Measurements from ENCODE around the gene TBX21.

- no peak for TF ChIP-seq CTCF (conservative IDR thresholded peaks at IDR 0.05 in 1 of 2, IDR thresholded peaks at IDR 0.05 in 1 of 2; ENCODE audit: extremely low read depth in 1 of 2, insufficient read depth in 1 of 2, low read depth in 1 of 2, low read length in 2 of 2)
- TF ChIP-seq EZH2 (IDR thresholded peaks at IDR 0.05; ENCODE audit: borderline replicate concordance, low read length), result no peak
Measured at GRCh38 chr17:47713980-47714700, 18.9 kb upstream of the TBX21 start.
